GM23338 (cell line): ENCODE measurements around the gene CUBN. TPM values are rescaled to one million over a fixed set of nuclear protein-coding genes. Genes with fewer than 3 reads are reported as not detected.
A peak's percentile ranks its signal among the peaks of the same experiment; 100 is the strongest.

Experiments used
- ATAC-seq: fragments of 200-7000 bp; cut with Tn5 transposase; 3 replicates; pipeline ENCODE4 v1.9.1; 2020
- DNase-seq: peaks from one replicate; pipeline ENCODE4 v3.0.0-alpha.2; 2015; ENCODE audit warnings: low spot score
- H2AFZ ChIP-seq: fragments of 200-600 bp; sonication (generic); 2 replicates; pipeline ENCODE4 v1.8.0; 2016; ENCODE audit warnings: antibody characterized with exemption, mild to moderate bottlenecking, moderate library complexity
- H3F3A ChIP-seq: fragments of 200-600 bp; sonication (generic); replicated peaks from 2 replicates; pipeline ENCODE4 v1.8.0; 2017; ENCODE audit warnings: antibody characterized with exemption, mixed run types, low read depth
- H3K27ac ChIP-seq: fragments of 200-600 bp; sonication (generic); 2 replicates; pipeline ENCODE4 v1.6.1; 2016; ENCODE audit warnings: low read depth
- H3K27me3 ChIP-seq: fragments of 200-600 bp; sonication (generic); 2 replicates; pipeline ENCODE4 v1.8.0; 2016; ENCODE audit warnings: mild to moderate bottlenecking, mixed run types, moderate library complexity; ENCODE audit not compliant: insufficient read depth
- H3K36me3 ChIP-seq: fragments of 200-600 bp; sonication (generic); 2 replicates; pipeline ENCODE4 v1.8.0; 2016; ENCODE audit warnings: mild to moderate bottlenecking; ENCODE audit not compliant: insufficient read depth
- H3K4me1 ChIP-seq: fragments of 200-600 bp; sonication (generic); 2 replicates; pipeline ENCODE4 v1.8.0; 2016; ENCODE audit warnings: mild to moderate bottlenecking, moderate library complexity; ENCODE audit not compliant: insufficient read depth
- H3K4me2 ChIP-seq: fragments of 200-600 bp; sonication (generic); 2 replicates; pipeline ENCODE4 v1.7.1; 2017; ENCODE audit warnings: mixed run types
- H3K4me3 ChIP-seq: fragments of 200-600 bp; sonication (generic); 2 replicates; pipeline ENCODE4 v1.6.1; 2016; ENCODE audit warnings: mixed run types
- H3K79me2 ChIP-seq: fragments of 200-600 bp; sonication (generic); replicated peaks from 2 replicates; pipeline ENCODE4 v1.8.0; 2017; ENCODE audit warnings: mild to moderate bottlenecking; ENCODE audit not compliant: insufficient read depth
- H3K9me2 ChIP-seq: fragments of 200-600 bp; sonication (generic); 2 replicates; pipeline ENCODE4 v1.8.0; 2017; ENCODE audit not compliant: insufficient read depth
- H4K20me1 ChIP-seq: fragments of 200-600 bp; sonication (generic); replicated peaks from 2 replicates; pipeline ENCODE4 v1.8.0; 2017; ENCODE audit warnings: mild to moderate bottlenecking; ENCODE audit not compliant: insufficient read depth
- H3K27ac Mint-ChIP-seq: 2 replicates; pipeline ENCODE4 v1.8.0; 2020; ENCODE audit warnings: inconsistent platforms, mild to moderate bottlenecking, moderate library complexity, mixed read lengths
- H3K27me3 Mint-ChIP-seq: 3 replicates; pipeline ENCODE4 v1.8.0; 2022; ENCODE audit warnings: low read depth, mild to moderate bottlenecking, moderate library complexity, mixed read lengths, inconsistent platforms; ENCODE audit not compliant: insufficient read depth, poor library complexity
- H3K36me3 Mint-ChIP-seq: 3 replicates; pipeline ENCODE4 v1.8.0; 2021; ENCODE audit warnings: low read depth, mild to moderate bottlenecking, inconsistent platforms, moderate library complexity, mixed read lengths
- H3K4me1 Mint-ChIP-seq: 3 replicates; pipeline ENCODE4 v1.8.0; 2020; ENCODE audit warnings: mild to moderate bottlenecking, inconsistent platforms, mixed read lengths
- H3K4me3 Mint-ChIP-seq: 3 replicates; pipeline ENCODE4 v1.8.0; 2021; ENCODE audit warnings: moderate library complexity, mild to moderate bottlenecking, inconsistent platforms, mixed read lengths
- H3K9me3 Mint-ChIP-seq: 3 replicates; pipeline ENCODE4 v1.8.0; 2020; ENCODE audit warnings: moderate library complexity, mild to moderate bottlenecking, inconsistent platforms, mixed read lengths
- CREB1 ChIP-seq: fragments of 250-450 bp; sonication (Bioruptor Pico); IDR thresholded peaks from 2 replicates; pipeline ENCODE4 v1.5.0; 2020; ENCODE audit warnings: low read depth, mild to moderate bottlenecking, moderate library complexity
- EZH2 ChIP-seq: fragments of 200-600 bp; sonication (generic); IDR thresholded peaks from one replicate; pipeline ENCODE4 v1.8.0; 2017; ENCODE audit warnings: antibody characterized with exemption, mild to moderate bottlenecking, low read depth; ENCODE audit not compliant: unreplicated experiment
- EZH2phosphoT487 ChIP-seq: fragments of 200-600 bp; sonication (generic); IDR thresholded peaks from one replicate; pipeline ENCODE4 v1.8.1; 2018; ENCODE audit warnings: antibody characterized with exemption; ENCODE audit not compliant: unreplicated experiment
- JUNB ChIP-seq: IDR thresholded peaks from one replicate; pipeline ENCODE4 v1.6.1; 2016; ENCODE audit warnings: antibody characterized with exemption; ENCODE audit not compliant: unreplicated experiment
- NANOG ChIP-seq: IDR thresholded peaks from 2 replicates; pipeline ENCODE4 v1.6.1; 2016; ENCODE audit warnings: antibody characterized with exemption, borderline replicate concordance
- POLR2AphosphoS5 ChIP-seq: IDR thresholded peaks from 2 replicates; pipeline ENCODE4 v1.6.1; 2016; ENCODE audit warnings: antibody characterized with exemption, low read depth
- STAT1 ChIP-seq: IDR thresholded peaks from one replicate; pipeline ENCODE4 v1.6.1; 2016; ENCODE audit warnings: antibody characterized with exemption; ENCODE audit not compliant: unreplicated experiment
- ZNF114 ChIP-seq: fragments of 250-450 bp; sonication (Bioruptor Pico); IDR thresholded peaks from 2 replicates; pipeline ENCODE4 v1.5.0; 2020; ENCODE audit warnings: mild to moderate bottlenecking, moderate library complexity
- ZNF331 ChIP-seq: fragments of 250-450 bp; sonication (Bioruptor Pico); IDR thresholded peaks from 2 replicates; pipeline ENCODE4 v1.5.0; 2020; ENCODE audit warnings: low read depth, mild to moderate bottlenecking, moderate library complexity
- polyA plus RNA-seq: library from polyadenylated mRNA; unstranded; fragments of >200 nt; fragmentation: Nextera tagmentation; extraction: Ambion mirVana; gene quantifications from 2 replicates; pipeline ENCODE4 v1.2.1, GENCODE V29; 2016
- total RNA-seq: library from RNA; depleted of rRNA; stranded (reverse); fragments of >200 nt; shearing (Covaris generic); gene quantifications from 2 replicates; pipeline ENCODE4 v1.2.3, GENCODE V29; 2014
- TF ChIP-seq, protein P1 (sequence below): fragments of 250-450 bp; sonication (Bioruptor Pico); IDR thresholded peaks from 2 replicates; pipeline ENCODE4 v1.5.0; 2020; ENCODE audit warnings: mild to moderate bottlenecking, moderate library complexity
- TF ChIP-seq, protein P2 (sequence below): IDR thresholded peaks from one replicate; pipeline ENCODE4 v1.6.1; 2018; ENCODE audit warnings: antibody characterized with exemption; ENCODE audit not compliant: unreplicated experiment
- TF ChIP-seq, protein P3 (sequence below), 2 experiments: fragments of 200-600 bp in 1 of 2; sonication (generic) in 1 of 2; conservative IDR thresholded peaks; 2 replicates each; pipeline versions ENCODE4 v1.5.1 to v1.6.1; 2016 to 2017; ENCODE audit warnings: antibody characterized with exemption in 2 of 2, low read depth in 2 of 2, mild to moderate bottlenecking in 2 of 2, moderate library complexity in 1 of 2
- TF ChIP-seq, protein P4 (sequence below): IDR thresholded peaks from 2 replicates; pipeline ENCODE4 v1.6.1; 2016; ENCODE audit warnings: antibody characterized with exemption

Gene CUBN
- total and polyA plus RNA-seq, 2 experiments from 2014 or later: 0.06 to 1.8 TPM

DNA sequence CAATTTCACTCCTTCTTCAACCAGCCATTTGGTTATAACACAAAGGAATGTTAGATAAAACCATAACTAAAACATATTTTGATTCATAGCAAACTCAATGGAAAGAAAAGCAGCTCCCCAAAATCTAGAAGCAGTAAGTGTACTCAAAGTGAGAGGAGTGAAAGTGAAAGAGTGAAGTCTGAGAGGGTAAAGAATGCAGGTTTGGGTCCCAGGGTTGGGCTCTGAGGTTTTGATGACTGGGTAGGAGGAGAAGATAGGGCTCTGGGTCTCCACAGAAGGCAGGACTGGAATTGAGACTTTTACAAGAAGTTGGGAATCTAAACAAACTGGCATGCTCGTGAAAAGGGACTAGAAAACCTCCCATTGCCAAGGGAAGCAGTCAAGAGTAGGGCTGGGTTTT lies 227.0 kb downstream of the CUBN start:
- Mint-ChIP-seq H3K27me3 (no peaks in the 10 kb centered on the region), H3K9me3 (no peaks in the 10 kb centered on the region), H3K4me1 (peaks cover 27% of the 10 kb centered on the region), H3K27ac (peak overlapping the region; percentile 63), H3K36me3 (no peaks in the 10 kb centered on the region), H3K4me3 (no peak overlapping the region)
- H3K36me3 ChIP-seq: no peaks in the 10 kb centered on the region
- no peak for DNase-seq
- no peaks in the 10 kb centered on the region for H3K27me3 ChIP-seq
- H3K4me2 ChIP-seq: no peak overlapping the region
- H2AFZ ChIP-seq: no peak overlapping the region
- ATAC-seq: no peak
- peaks cover 22% of the 10 kb centered on the region for H3K4me1 ChIP-seq
- TF ChIP-seq NANOG: no peak
- TF ChIP-seq, protein P1, sequence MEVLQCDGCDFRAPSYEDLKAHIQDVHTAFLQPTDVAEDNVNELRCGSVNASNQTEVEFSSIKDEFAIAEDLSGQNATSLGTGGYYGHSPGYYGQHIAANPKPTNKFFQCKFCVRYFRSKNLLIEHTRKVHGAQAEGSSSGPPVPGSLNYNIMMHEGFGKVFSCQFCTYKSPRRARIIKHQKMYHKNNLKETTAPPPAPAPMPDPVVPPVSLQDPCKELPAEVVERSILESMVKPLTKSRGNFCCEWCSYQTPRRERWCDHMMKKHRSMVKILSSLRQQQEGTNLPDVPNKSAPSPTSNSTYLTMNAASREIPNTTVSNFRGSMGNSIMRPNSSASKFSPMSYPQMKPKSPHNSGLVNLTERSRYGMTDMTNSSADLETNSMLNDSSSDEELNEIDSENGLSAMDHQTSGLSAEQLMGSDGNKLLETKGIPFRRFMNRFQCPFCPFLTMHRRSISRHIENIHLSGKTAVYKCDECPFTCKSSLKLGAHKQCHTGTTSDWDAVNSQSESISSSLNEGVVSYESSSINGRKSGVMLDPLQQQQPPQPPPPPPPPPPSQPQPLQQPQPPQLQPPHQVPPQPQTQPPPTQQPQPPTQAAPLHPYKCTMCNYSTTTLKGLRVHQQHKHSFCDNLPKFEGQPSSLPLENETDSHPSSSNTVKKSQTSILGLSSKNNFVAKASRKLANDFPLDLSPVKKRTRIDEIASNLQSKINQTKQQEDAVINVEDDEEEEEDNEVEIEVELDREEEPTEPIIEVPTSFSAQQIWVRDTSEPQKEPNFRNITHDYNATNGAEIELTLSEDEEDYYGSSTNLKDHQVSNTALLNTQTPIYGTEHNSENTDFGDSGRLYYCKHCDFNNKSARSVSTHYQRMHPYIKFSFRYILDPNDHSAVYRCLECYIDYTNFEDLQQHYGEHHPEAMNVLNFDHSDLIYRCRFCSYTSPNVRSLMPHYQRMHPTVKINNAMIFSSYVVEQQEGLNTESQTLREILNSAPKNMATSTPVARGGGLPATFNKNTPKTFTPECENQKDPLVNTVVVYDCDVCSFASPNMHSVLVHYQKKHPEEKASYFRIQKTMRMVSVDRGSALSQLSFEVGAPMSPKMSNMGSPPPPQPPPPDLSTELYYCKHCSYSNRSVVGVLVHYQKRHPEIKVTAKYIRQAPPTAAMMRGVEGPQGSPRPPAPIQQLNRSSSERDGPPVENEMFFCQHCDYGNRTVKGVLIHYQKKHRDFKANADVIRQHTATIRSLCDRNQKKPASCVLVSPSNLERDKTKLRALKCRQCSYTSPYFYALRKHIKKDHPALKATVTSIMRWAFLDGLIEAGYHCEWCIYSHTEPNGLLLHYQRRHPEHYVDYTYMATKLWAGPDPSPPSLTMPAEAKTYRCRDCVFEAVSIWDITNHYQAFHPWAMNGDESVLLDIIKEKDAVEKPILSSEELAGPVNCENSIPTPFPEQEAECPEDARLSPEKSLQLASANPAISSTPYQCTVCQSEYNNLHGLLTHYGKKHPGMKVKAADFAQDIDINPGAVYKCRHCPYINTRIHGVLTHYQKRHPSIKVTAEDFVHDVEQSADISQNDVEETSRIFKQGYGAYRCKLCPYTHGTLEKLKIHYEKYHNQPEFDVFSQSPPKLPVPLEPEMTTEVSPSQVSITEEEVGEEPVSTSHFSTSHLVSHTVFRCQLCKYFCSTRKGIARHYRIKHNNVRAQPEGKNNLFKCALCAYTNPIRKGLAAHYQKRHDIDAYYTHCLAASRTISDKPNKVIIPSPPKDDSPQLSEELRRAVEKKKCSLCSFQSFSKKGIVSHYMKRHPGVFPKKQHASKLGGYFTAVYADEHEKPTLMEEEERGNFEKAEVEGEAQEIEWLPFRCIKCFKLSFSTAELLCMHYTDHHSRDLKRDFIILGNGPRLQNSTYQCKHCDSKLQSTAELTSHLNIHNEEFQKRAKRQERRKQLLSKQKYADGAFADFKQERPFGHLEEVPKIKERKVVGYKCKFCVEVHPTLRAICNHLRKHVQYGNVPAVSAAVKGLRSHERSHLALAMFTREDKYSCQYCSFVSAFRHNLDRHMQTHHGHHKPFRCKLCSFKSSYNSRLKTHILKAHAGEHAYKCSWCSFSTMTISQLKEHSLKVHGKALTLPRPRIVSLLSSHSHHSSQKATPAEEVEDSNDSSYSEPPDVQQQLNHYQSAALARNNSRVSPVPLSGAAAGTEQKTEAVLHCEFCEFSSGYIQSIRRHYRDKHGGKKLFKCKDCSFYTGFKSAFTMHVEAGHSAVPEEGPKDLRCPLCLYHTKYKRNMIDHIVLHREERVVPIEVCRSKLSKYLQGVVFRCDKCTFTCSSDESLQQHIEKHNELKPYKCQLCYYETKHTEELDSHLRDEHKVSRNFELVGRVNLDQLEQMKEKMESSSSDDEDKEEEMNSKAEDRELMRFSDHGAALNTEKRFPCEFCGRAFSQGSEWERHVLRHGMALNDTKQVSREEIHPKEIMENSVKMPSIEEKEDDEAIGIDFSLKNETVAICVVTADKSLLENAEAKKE (CRISPR knock-in tag): no peak
- no peak for TF ChIP-seq ZNF114 (CRISPR knock-in tag)
- TF ChIP-seq, protein P2, sequence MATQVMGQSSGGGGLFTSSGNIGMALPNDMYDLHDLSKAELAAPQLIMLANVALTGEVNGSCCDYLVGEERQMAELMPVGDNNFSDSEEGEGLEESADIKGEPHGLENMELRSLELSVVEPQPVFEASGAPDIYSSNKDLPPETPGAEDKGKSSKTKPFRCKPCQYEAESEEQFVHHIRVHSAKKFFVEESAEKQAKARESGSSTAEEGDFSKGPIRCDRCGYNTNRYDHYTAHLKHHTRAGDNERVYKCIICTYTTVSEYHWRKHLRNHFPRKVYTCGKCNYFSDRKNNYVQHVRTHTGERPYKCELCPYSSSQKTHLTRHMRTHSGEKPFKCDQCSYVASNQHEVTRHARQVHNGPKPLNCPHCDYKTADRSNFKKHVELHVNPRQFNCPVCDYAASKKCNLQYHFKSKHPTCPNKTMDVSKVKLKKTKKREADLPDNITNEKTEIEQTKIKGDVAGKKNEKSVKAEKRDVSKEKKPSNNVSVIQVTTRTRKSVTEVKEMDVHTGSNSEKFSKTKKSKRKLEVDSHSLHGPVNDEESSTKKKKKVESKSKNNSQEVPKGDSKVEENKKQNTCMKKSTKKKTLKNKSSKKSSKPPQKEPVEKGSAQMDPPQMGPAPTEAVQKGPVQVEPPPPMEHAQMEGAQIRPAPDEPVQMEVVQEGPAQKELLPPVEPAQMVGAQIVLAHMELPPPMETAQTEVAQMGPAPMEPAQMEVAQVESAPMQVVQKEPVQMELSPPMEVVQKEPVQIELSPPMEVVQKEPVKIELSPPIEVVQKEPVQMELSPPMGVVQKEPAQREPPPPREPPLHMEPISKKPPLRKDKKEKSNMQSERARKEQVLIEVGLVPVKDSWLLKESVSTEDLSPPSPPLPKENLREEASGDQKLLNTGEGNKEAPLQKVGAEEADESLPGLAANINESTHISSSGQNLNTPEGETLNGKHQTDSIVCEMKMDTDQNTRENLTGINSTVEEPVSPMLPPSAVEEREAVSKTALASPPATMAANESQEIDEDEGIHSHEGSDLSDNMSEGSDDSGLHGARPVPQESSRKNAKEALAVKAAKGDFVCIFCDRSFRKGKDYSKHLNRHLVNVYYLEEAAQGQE: no peak
- TF ChIP-seq CREB1 (CRISPR knock-in tag): no peak
- no peak for TF ChIP-seq JUNB
- no peak for TF ChIP-seq EZH2
- TF ChIP-seq, protein P3, sequence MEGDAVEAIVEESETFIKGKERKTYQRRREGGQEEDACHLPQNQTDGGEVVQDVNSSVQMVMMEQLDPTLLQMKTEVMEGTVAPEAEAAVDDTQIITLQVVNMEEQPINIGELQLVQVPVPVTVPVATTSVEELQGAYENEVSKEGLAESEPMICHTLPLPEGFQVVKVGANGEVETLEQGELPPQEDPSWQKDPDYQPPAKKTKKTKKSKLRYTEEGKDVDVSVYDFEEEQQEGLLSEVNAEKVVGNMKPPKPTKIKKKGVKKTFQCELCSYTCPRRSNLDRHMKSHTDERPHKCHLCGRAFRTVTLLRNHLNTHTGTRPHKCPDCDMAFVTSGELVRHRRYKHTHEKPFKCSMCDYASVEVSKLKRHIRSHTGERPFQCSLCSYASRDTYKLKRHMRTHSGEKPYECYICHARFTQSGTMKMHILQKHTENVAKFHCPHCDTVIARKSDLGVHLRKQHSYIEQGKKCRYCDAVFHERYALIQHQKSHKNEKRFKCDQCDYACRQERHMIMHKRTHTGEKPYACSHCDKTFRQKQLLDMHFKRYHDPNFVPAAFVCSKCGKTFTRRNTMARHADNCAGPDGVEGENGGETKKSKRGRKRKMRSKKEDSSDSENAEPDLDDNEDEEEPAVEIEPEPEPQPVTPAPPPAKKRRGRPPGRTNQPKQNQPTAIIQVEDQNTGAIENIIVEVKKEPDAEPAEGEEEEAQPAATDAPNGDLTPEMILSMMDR (conservative IDR thresholded peaks at IDR 0.05; ENCODE audit: low read depth in 2 of 2): no peak
- TF ChIP-seq ZNF331 (CRISPR knock-in tag): no peak
- TF ChIP-seq, protein P4, sequence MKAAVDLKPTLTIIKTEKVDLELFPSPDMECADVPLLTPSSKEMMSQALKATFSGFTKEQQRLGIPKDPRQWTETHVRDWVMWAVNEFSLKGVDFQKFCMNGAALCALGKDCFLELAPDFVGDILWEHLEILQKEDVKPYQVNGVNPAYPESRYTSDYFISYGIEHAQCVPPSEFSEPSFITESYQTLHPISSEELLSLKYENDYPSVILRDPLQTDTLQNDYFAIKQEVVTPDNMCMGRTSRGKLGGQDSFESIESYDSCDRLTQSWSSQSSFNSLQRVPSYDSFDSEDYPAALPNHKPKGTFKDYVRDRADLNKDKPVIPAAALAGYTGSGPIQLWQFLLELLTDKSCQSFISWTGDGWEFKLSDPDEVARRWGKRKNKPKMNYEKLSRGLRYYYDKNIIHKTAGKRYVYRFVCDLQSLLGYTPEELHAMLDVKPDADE: no peak
- TF ChIP-seq POLR2AphosphoS5: no peak
- no peak for TF ChIP-seq EZH2phosphoT487
- TF ChIP-seq STAT1: no peak
- no peaks in the 10 kb centered on the region for H4K20me1 ChIP-seq
- H3K9me2 ChIP-seq: 0 out of 2 replicates have a peak, but pooled peaks cover 6% of the 10 kb centered on the region
- no peak overlapping the region for H3K4me3 ChIP-seq
- H3K79me2 ChIP-seq: no peaks in the 10 kb centered on the region
- no peak overlapping the region for H3K27ac ChIP-seq
- no peaks in the 10 kb centered on the region for H3F3A ChIP-seq
